HEK293 (cell line): Measurements from ENCODE around the gene TMEM272.

Source experiments
- CTCF ChIA-PET: fragments of 350-600 bp; formaldehyde crosslinking; extraction: SDS; loops from one replicate; lab custom pipeline; 2021; ENCODE audit warnings: antibody characterized with exemption; lab: Yijun Ruan, JAX
- POLR2A ChIA-PET: fragments of 300-600 bp; formaldehyde crosslinking; extraction: SDS; loops from one replicate; lab custom pipeline; 2020; ENCODE audit warnings: antibody characterized with exemption, inconsistent platforms; lab: Yijun Ruan, JAX
- H3K27ac ChIP-seq: fragments of 200-500 bp; sonication (Bioruptor generic); 2 replicates; pipeline ENCODE4 v1.5.1; 2014; ENCODE audit warnings: low read depth, low read length, control low read depth, inconsistent platforms; ENCODE audit errors: extremely low read depth
- H3K36me3 ChIP-seq, 2 experiments: fragments of 200-500 bp in 1 of 2; sonication (Bioruptor generic) in 1 of 2; 1 replicate in 1 of 2; 2 replicates in 1 of 2; pipeline ENCODE4 v1.5.1; 2014 to 2017; ENCODE audit warnings: inconsistent platforms in 2 of 2, low read length in 2 of 2; ENCODE audit not compliant: control insufficient read depth in 2 of 2, insufficient read depth in 1 of 2
- H3K4me1 ChIP-seq: fragments of 200-500 bp; sonication (Bioruptor generic); 2 replicates; pipeline ENCODE4 v1.5.1; 2014; ENCODE audit warnings: mild to moderate bottlenecking, low read length, inconsistent platforms; ENCODE audit not compliant: control insufficient read depth, insufficient read depth
- H3K4me3 ChIP-seq: 2 replicates; pipeline ENCODE4 v1.5.1; 2011; ENCODE audit warnings: low read depth, mild to moderate bottlenecking, control low read depth, low read length, moderate library complexity
- H3K9me3 ChIP-seq: fragments of 200-500 bp; sonication (Bioruptor generic); 2 replicates; pipeline ENCODE4 v1.5.1; 2014; ENCODE audit warnings: low read depth, low read length, inconsistent platforms; ENCODE audit not compliant: control insufficient read depth, insufficient read depth
- GLI2 ChIP-seq: fragments of 450-650 bp; formaldehyde crosslinking; IDR thresholded peaks from 2 replicates; pipeline ENCODE4; 2017; ENCODE audit warnings: missing biosample characterization, missing genetic modification characterization, low read depth, borderline replicate concordance
- MYNN ChIP-seq: fragments of 450-650 bp; formaldehyde crosslinking; IDR thresholded peaks from 2 replicates; pipeline ENCODE4 v1.5.1; 2016; ENCODE audit warnings: missing biosample characterization, missing genetic modification characterization, borderline replicate concordance
- OSR2 ChIP-seq: fragments of 450-650 bp; formaldehyde crosslinking; IDR thresholded peaks from 2 replicates; pipeline ENCODE4 v1.5.1; 2016; ENCODE audit warnings: missing biosample characterization, missing genetic modification characterization
- OVOL3 ChIP-seq: fragments of 450-650 bp; formaldehyde crosslinking; IDR thresholded peaks from 2 replicates; pipeline ENCODE4 v1.5.1; 2016; ENCODE audit warnings: missing biosample characterization, missing genetic modification characterization
- SCRT2 ChIP-seq: fragments of 450-650 bp; formaldehyde crosslinking; IDR thresholded peaks from 2 replicates; pipeline ENCODE4 v1.5.1; 2016; ENCODE audit warnings: missing biosample characterization, missing genetic modification characterization
- SETDB1 ChIP-seq: IDR thresholded peaks from one replicate; pipeline ENCODE4 v1.6.1; 2017; ENCODE audit warnings: mild to moderate bottlenecking, low read length, moderate library complexity, mixed read lengths; ENCODE audit not compliant: insufficient read length
- SP7 ChIP-seq: fragments of 450-650 bp; formaldehyde crosslinking; IDR thresholded peaks from 2 replicates; pipeline ENCODE4 v1.5.1; 2016; ENCODE audit warnings: missing biosample characterization, missing genetic modification characterization
- YY2 ChIP-seq: fragments of 450-650 bp; formaldehyde crosslinking; IDR thresholded peaks from 2 replicates; pipeline ENCODE4 v1.5.1; 2016; ENCODE audit warnings: missing biosample characterization, missing genetic modification characterization
- ZFP69B ChIP-seq: fragments of 450-650 bp; formaldehyde crosslinking; IDR thresholded peaks from 2 replicates; pipeline ENCODE4 v1.5.1; 2016; ENCODE audit warnings: missing biosample characterization, missing genetic modification characterization
- ZNF10 ChIP-seq: fragments of 450-650 bp; formaldehyde crosslinking; IDR thresholded peaks from 2 replicates; pipeline ENCODE4 v1.5.1; 2017; ENCODE audit warnings: missing biosample characterization, missing genetic modification characterization
- ZNF112 ChIP-seq: fragments of 450-650 bp; formaldehyde crosslinking; IDR thresholded peaks from 2 replicates; pipeline ENCODE4 v1.5.0; 2017; ENCODE audit warnings: missing biosample characterization, missing genetic modification characterization
- ZNF121 ChIP-seq: fragments of 450-650 bp; formaldehyde crosslinking; IDR thresholded peaks from 2 replicates; pipeline ENCODE4 v1.5.1; 2016; ENCODE audit warnings: missing biosample characterization, missing genetic modification characterization
- ZNF155 ChIP-seq: fragments of 450-650 bp; formaldehyde crosslinking; IDR thresholded peaks from 2 replicates; pipeline ENCODE4 v1.5.1; 2016; ENCODE audit warnings: missing biosample characterization, missing genetic modification characterization
- ZNF214 ChIP-seq: fragments of 450-650 bp; formaldehyde crosslinking; IDR thresholded peaks from 2 replicates; pipeline ENCODE4 v1.5.1; 2017; ENCODE audit warnings: missing biosample characterization, mild to moderate bottlenecking, missing genetic modification characterization, borderline replicate concordance
- ZNF221 ChIP-seq: fragments of 450-650 bp; formaldehyde crosslinking; IDR thresholded peaks from 2 replicates; pipeline ENCODE4 v1.5.1; 2017; ENCODE audit warnings: missing biosample characterization, missing genetic modification characterization, borderline replicate concordance
- ZNF394 ChIP-seq: fragments of 450-650 bp; formaldehyde crosslinking; IDR thresholded peaks from 2 replicates; pipeline ENCODE4 v1.5.1; 2016; ENCODE audit warnings: missing biosample characterization, missing genetic modification characterization, mild to moderate bottlenecking, moderate library complexity, borderline replicate concordance
- ZNF530 ChIP-seq: fragments of 450-650 bp; formaldehyde crosslinking; IDR thresholded peaks from 2 replicates; pipeline ENCODE4 v1.5.1; 2016; ENCODE audit warnings: low read depth, missing biosample characterization, missing genetic modification characterization
- ZNF548 ChIP-seq: fragments of 450-650 bp; formaldehyde crosslinking; IDR thresholded peaks from 2 replicates; pipeline ENCODE4 v1.5.1; 2016; ENCODE audit warnings: missing biosample characterization, missing genetic modification characterization
- ZNF571 ChIP-seq: fragments of 450-650 bp; formaldehyde crosslinking; IDR thresholded peaks from 2 replicates; pipeline ENCODE4 v1.5.0; 2017; ENCODE audit warnings: missing biosample characterization, missing genetic modification characterization
- ZNF658 ChIP-seq: fragments of 450-650 bp; formaldehyde crosslinking; IDR thresholded peaks from 2 replicates; pipeline ENCODE4; 2016; ENCODE audit warnings: missing biosample characterization, missing genetic modification characterization
- ZNF777 ChIP-seq: fragments of 450-650 bp; formaldehyde crosslinking; IDR thresholded peaks from 2 replicates; pipeline ENCODE4 v1.5.1; 2017; ENCODE audit warnings: missing biosample characterization, missing genetic modification characterization, borderline replicate concordance
- TF ChIP-seq, protein P1 (sequence below): fragments of 450-650 bp; formaldehyde crosslinking; IDR thresholded peaks from 2 replicates; pipeline ENCODE4 v1.5.1; 2017; ENCODE audit warnings: missing biosample characterization, missing genetic modification characterization
- TF ChIP-seq, protein P2 (sequence below): fragments of 450-650 bp; formaldehyde crosslinking; IDR thresholded peaks from 2 replicates; pipeline ENCODE4 v1.5.1; 2017; ENCODE audit warnings: missing biosample characterization, missing genetic modification characterization
- TF ChIP-seq, protein P3 (sequence below): fragments of 450-650 bp; formaldehyde crosslinking; IDR thresholded peaks from 2 replicates; pipeline ENCODE4 v1.5.1; 2016; ENCODE audit warnings: missing biosample characterization, missing genetic modification characterization
- TF ChIP-seq, protein P4 (sequence below): fragments of 450-650 bp; IDR thresholded peaks from 2 replicates; pipeline ENCODE4 v1.5.1; 2018; ENCODE audit warnings: missing biosample characterization, missing genetic modification characterization
- TF ChIP-seq, protein P5 (sequence below): fragments of 450-650 bp; formaldehyde crosslinking; IDR thresholded peaks from 2 replicates; pipeline ENCODE4 v1.5.1; 2016; ENCODE audit warnings: missing biosample characterization, missing genetic modification characterization
- TF ChIP-seq, protein P6 (sequence below): fragments of 450-650 bp; formaldehyde crosslinking; IDR thresholded peaks from 2 replicates; pipeline ENCODE4 v1.5.1; 2016; ENCODE audit warnings: missing biosample characterization, missing genetic modification characterization

Gene TMEM272

DNA sequence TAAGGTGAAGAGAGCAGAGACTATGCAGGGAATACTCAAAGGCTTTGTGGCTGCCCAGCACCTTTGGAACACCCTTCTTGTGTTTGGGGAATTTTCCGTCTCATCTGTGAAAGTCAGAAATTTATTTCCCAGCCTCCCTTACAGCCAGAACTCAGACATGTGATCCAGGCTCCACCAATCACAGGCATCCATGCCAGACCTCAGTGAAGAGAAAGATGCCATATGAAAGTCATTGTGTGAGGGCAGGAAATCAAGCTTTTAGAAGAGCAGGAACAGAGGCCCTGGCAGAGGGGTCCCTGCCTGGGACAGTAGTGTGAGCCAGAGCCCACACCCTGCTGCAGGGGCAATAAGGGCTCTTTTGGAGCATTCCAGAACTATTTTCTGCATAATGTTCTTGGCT is 28.9 kb upstream of the TMEM272 start (continued):
- TF ChIP-seq, protein P1, sequence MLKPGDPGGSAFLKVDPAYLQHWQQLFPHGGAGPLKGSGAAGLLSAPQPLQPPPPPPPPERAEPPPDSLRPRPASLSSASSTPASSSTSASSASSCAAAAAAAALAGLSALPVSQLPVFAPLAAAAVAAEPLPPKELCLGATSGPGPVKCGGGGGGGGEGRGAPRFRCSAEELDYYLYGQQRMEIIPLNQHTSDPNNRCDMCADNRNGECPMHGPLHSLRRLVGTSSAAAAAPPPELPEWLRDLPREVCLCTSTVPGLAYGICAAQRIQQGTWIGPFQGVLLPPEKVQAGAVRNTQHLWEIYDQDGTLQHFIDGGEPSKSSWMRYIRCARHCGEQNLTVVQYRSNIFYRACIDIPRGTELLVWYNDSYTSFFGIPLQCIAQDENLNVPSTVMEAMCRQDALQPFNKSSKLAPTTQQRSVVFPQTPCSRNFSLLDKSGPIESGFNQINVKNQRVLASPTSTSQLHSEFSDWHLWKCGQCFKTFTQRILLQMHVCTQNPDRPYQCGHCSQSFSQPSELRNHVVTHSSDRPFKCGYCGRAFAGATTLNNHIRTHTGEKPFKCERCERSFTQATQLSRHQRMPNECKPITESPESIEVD (tag by site-specific recombination) = no peak
- no peak for TF ChIP-seq ZNF221
- TF ChIP-seq, protein P2, sequence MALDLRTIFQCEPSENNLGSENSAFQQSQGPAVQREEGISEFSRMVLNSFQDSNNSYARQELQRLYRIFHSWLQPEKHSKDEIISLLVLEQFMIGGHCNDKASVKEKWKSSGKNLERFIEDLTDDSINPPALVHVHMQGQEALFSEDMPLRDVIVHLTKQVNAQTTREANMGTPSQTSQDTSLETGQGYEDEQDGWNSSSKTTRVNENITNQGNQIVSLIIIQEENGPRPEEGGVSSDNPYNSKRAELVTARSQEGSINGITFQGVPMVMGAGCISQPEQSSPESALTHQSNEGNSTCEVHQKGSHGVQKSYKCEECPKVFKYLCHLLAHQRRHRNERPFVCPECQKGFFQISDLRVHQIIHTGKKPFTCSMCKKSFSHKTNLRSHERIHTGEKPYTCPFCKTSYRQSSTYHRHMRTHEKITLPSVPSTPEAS (tag by site-specific recombination) = no peak
- TF ChIP-seq SCRT2 = no peak
- TF ChIP-seq, protein P3, sequence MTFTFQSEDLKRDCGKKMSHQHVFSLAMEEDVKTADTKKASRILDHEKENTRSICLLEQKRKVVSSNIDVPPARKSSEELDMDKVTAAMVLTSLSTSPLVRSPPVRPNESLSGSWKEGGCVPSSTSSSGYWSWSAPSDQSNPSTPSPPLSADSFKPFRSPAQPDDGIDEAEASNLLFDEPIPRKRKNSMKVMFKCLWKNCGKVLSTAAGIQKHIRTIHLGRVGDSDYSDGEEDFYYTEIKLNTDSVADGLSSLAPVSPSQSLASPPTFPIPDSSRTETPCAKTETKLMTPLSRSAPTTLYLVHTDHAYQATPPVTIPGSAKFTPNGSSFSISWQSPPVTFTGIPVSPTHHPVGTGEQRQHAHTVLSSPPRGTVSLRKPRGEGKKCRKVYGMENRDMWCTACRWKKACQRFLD = no peak
- TF ChIP-seq MYNN (tag by site-specific recombination) = no peak
- no peak for TF ChIP-seq ZNF571
- TF ChIP-seq ZNF530 (tag by site-specific recombination) = no peak
- TF ChIP-seq OVOL3 (tag by site-specific recombination) = no peak

DNA sequence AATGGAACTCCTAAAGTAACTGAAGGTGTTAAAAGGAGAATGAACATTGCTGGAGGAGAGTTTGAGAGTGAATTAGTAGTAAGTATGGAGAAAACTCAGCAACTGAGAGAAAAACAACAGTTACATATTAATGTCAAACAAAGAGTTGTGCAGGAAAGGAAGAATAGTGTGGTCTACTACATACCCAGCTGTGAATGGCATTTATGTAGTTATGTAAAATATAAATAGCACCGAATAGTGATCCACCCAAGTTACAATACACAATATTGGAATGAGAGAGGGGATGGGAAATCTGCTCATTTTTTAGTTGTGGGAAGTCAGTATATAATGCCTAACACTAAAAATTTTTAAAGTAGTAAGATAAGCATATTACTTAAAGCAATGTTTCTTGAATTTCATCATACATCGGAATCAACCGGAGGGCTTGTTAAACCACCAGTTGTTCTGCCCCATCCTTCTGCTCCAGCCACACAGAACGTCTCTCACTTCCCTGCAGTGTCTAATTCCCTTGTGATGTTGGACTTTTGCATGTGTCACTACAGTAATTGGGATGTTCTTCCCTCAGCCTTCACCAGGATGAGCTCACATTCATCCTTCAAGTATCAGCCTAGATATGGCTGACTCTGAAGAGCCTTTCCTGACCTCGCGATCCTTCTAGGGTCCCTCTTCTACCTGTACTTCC is 28.3 kb upstream of the TMEM272 start:
- Histone ChIP-seq H3K27ac (no peak overlapping the region), H3K4me3 (no peak overlapping the region), H3K36me3 (no peaks in the 10 kb centered on the region), H3K9me3 (no peaks in the 10 kb centered on the region), H3K4me1 (no peaks in the 10 kb centered on the region)
- CTCF ChIA-PET = no interaction called here
- POLR2A ChIA-PET = no interaction called here
- TF ChIP-seq ZNF548 (tag by site-specific recombination) = no peak
- TF ChIP-seq ZNF394 (tag by site-specific recombination) = no peak
- TF ChIP-seq SP7 (tag by site-specific recombination) = no peak
- no peak for TF ChIP-seq ZNF214
- TF ChIP-seq, protein P4, sequence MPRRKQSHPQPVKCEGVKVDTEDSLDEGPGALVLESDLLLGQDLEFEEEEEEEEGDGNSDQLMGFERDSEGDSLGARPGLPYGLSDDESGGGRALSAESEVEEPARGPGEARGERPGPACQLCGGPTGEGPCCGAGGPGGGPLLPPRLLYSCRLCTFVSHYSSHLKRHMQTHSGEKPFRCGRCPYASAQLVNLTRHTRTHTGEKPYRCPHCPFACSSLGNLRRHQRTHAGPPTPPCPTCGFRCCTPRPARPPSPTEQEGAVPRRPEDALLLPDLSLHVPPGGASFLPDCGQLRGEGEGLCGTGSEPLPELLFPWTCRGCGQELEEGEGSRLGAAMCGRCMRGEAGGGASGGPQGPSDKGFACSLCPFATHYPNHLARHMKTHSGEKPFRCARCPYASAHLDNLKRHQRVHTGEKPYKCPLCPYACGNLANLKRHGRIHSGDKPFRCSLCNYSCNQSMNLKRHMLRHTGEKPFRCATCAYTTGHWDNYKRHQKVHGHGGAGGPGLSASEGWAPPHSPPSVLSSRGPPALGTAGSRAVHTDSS (tag by site-specific recombination) = no peak
- no peak for TF ChIP-seq YY2 (tag by site-specific recombination)
- TF ChIP-seq ZNF777 (tag by site-specific recombination) = no peak
- no peak for TF ChIP-seq OSR2
- TF ChIP-seq, protein P5, sequence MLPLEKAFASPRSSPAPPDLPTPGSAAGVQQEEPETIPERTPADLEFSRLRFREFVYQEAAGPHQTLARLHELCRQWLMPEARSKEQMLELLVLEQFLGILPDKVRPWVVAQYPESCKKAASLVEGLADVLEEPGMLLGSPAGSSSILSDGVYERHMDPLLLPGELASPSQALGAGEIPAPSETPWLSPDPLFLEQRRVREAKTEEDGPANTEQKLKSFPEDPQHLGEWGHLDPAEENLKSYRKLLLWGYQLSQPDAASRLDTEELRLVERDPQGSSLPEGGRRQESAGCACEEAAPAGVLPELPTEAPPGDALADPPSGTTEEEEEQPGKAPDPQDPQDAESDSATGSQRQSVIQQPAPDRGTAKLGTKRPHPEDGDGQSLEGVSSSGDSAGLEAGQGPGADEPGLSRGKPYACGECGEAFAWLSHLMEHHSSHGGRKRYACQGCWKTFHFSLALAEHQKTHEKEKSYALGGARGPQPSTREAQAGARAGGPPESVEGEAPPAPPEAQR (tag by site-specific recombination) = no peak
- no peak for TF ChIP-seq ZNF155
- no peak for TF ChIP-seq SETDB1
- no peak for TF ChIP-seq ZNF658 (tag by site-specific recombination)
- no peak for TF ChIP-seq ZNF112
- TF ChIP-seq ZNF121 (tag by site-specific recombination) = no peak
- no peak for TF ChIP-seq ZNF10
- TF ChIP-seq ZFP69B = no peak
- TF ChIP-seq GLI2 (tag by site-specific recombination) = no peak
- TF ChIP-seq, protein P6, sequence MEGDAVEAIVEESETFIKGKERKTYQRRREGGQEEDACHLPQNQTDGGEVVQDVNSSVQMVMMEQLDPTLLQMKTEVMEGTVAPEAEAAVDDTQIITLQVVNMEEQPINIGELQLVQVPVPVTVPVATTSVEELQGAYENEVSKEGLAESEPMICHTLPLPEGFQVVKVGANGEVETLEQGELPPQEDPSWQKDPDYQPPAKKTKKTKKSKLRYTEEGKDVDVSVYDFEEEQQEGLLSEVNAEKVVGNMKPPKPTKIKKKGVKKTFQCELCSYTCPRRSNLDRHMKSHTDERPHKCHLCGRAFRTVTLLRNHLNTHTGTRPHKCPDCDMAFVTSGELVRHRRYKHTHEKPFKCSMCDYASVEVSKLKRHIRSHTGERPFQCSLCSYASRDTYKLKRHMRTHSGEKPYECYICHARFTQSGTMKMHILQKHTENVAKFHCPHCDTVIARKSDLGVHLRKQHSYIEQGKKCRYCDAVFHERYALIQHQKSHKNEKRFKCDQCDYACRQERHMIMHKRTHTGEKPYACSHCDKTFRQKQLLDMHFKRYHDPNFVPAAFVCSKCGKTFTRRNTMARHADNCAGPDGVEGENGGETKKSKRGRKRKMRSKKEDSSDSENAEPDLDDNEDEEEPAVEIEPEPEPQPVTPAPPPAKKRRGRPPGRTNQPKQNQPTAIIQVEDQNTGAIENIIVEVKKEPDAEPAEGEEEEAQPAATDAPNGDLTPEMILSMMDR (tag by site-specific recombination) = no peak
